Cardiac fibroblast (primary cell): ENCODE data around the gene LSG1.

Experiments used
- DNase-seq, 2 donors: peaks; one replicate each; pipeline versions ENCODE4 v3.0.0 to v3.0.0-alpha.2; 2010; ENCODE audit warnings: low read depth in 2 of 2
- H3K4me3 ChIP-seq, 2 donors: replicated peaks in 1 of 2; 1 replicate in 1 of 2; 2 replicates in 1 of 2; pipeline ENCODE4 v1.5.1; 2011; ENCODE audit warnings: low read depth in 2 of 2, low read length in 2 of 2, mild to moderate bottlenecking in 2 of 2, moderate library complexity in 1 of 2
- TF ChIP-seq, protein P1 (sequence below): IDR thresholded peaks from one replicate; pipeline ENCODE4 v1.5.1; 2011; ENCODE audit warnings: low read depth, mild to moderate bottlenecking, low read length, inconsistent platforms

The LSG1 gene

GRCh38 chr3:194687638-194688199, 15.7 kb upstream of the LSG1 start:
- TF ChIP-seq, protein P1, sequence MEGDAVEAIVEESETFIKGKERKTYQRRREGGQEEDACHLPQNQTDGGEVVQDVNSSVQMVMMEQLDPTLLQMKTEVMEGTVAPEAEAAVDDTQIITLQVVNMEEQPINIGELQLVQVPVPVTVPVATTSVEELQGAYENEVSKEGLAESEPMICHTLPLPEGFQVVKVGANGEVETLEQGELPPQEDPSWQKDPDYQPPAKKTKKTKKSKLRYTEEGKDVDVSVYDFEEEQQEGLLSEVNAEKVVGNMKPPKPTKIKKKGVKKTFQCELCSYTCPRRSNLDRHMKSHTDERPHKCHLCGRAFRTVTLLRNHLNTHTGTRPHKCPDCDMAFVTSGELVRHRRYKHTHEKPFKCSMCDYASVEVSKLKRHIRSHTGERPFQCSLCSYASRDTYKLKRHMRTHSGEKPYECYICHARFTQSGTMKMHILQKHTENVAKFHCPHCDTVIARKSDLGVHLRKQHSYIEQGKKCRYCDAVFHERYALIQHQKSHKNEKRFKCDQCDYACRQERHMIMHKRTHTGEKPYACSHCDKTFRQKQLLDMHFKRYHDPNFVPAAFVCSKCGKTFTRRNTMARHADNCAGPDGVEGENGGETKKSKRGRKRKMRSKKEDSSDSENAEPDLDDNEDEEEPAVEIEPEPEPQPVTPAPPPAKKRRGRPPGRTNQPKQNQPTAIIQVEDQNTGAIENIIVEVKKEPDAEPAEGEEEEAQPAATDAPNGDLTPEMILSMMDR: peak; percentile 10
- peak; percentile 68 to 71 for DNase-seq
- peak overlapping the region; percentile 83 to 84 for H3K4me3 ChIP-seq

- TF ChIP-seq, protein P1: no peak
- peak overlapping the region; percentile 83 to 84 for H3K4me3 ChIP-seq
- peak; percentile 56 to 71 for DNase-seq
Measured at GRCh38 chr3:194686816-194687637, 15.0 kb upstream of the LSG1 start.

- TF ChIP-seq, protein P1: no peak
Measured at GRCh38 chr3:194686414-194686815, 14.4 kb upstream of the LSG1 start.

GRCh38 chr3:194685718-194686413, 13.9 kb upstream of the LSG1 start, which contains the start of gene FAM43A:
FAM43A (plus strand) TSS chr3:194685883; CDS start chr3:194686827, 944 bp downstream.
- peak; percentile 97 to 98 for DNase-seq
- H3K4me3 ChIP-seq: peak within 1 kb of the TSS; percentile 83 to 84
- TF ChIP-seq, protein P1: peak; percentile 30

More at GRCh38 chr3:194686414-194686815, 14.4 kb upstream of the LSG1 start:
- H3K4me3 ChIP-seq: peak overlapping the region; percentile 83 to 84
- DNase-seq: peak in 1 of 2 donors; percentile 47

- DNase-seq: no peak
Measured at GRCh38 chr3:194685065-194685717, 13.2 kb upstream of the LSG1 start.

DNA sequence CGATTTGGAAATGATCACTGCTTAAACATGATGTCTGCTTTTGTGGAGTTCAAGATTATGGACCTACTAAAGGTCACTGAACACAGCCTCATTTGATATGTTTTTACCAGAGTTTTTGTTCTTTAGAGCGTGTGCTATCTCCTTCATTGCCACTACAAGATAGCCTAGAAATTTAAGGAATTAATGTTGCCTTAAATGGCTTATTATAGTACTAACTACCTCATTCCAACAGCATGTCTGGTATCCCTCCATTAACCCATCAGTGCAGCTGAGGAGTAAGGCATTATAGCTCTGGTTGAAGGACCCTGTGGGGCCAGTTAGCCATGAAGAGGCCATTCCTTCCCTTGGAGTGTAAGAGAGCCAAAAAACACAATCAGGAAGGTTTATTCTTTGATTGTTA, 11.4 kb upstream of the LSG1 start:
- no peak overlapping the region for H3K4me3 ChIP-seq
- peak in 1 of 2 donors; percentile 12 for DNase-seq
- TF ChIP-seq, protein P1: no peak

More at GRCh38 chr3:194685065-194685717, 13.2 kb upstream of the LSG1 start:
- TF ChIP-seq, protein P1: no peak
- H3K4me3 ChIP-seq: peak overlapping the region; percentile 3 to 83
